ENCODE measurements around the gene NDUFAF2. TPM values are rescaled to one million over a fixed set of nuclear protein-coding genes. Genes with fewer than 3 reads are reported as not detected.

NDUFAF2 gene
- total and polyA plus RNA-seq, 2 experiments from 2014 or later: 31.6 to 155 TPM

DNA sequence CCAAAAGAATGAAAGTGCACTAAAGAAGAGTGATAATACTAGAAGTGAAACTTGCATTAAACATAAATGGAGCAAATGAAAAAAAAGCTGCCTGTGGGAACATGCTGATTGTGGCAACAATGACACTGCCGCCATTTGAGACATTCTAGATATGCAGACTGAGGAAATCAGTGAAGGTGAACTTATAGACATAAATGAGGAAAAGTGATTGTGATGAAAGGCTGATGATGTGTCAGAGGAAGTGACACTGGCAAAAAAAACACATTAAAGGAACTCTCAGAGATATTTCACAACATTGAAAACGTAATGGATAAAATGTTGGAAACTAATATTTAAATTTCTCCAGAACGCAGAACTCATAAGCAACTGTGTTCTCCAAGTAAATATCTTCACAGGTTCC lies 1.4 kb upstream of the NDUFAF2 start (continued):
- TF ChIP-seq ZNF114 (CRISPR knock-in tag; IDR thresholded peaks at IDR 0.05): no peak
- no peak for TF ChIP-seq EZH2phosphoT487 (IDR thresholded peaks at IDR 0.05; ENCODE audit: unreplicated experiment)
- TF ChIP-seq ZNF331 (CRISPR knock-in tag; IDR thresholded peaks at IDR 0.05; ENCODE audit: low read depth): no peak
- TF ChIP-seq, protein P1, sequence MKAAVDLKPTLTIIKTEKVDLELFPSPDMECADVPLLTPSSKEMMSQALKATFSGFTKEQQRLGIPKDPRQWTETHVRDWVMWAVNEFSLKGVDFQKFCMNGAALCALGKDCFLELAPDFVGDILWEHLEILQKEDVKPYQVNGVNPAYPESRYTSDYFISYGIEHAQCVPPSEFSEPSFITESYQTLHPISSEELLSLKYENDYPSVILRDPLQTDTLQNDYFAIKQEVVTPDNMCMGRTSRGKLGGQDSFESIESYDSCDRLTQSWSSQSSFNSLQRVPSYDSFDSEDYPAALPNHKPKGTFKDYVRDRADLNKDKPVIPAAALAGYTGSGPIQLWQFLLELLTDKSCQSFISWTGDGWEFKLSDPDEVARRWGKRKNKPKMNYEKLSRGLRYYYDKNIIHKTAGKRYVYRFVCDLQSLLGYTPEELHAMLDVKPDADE (IDR thresholded peaks at IDR 0.05): no peak
- no peak for TF ChIP-seq STAT1 (IDR thresholded peaks at IDR 0.05; ENCODE audit: unreplicated experiment)
- TF ChIP-seq CREB1 (CRISPR knock-in tag; IDR thresholded peaks at IDR 0.05; ENCODE audit: low read depth): no peak
- TF ChIP-seq POLR2AphosphoS5 (IDR thresholded peaks at IDR 0.05; ENCODE audit: low read depth): no peak
- TF ChIP-seq JUNB (IDR thresholded peaks at IDR 0.05; ENCODE audit: unreplicated experiment): no peak
- TF ChIP-seq EZH2 (IDR thresholded peaks at IDR 0.05; ENCODE audit: low read depth, unreplicated experiment): no peak

GRCh38 chr5:60945813-60946187 lies 795 bp downstream of the NDUFAF2 start:
- ATAC-seq: peak; percentile 57
- peak overlapping the region; percentile 93 for H2AFZ ChIP-seq
- peaks cover 9% of the 10 kb centered on the region; the same call in 2 of the 3 replicates for H3K36me3 Mint-ChIP-seq (ENCODE audit: low read depth)
- peaks cover 85% of the 10 kb centered on the region for H3K79me2 ChIP-seq (replicated peaks; ENCODE audit: insufficient read depth)
- no peaks in the 10 kb centered on the region for H3K36me3 ChIP-seq (ENCODE audit: insufficient read depth)
- H3K27me3 Mint-ChIP-seq (ENCODE audit: insufficient read depth, low read depth, poor library complexity): peaks cover 5% of the 10 kb centered on the region
- H3K27ac ChIP-seq (ENCODE audit: low read depth): no peak overlapping the region
- H3K27me3 ChIP-seq (ENCODE audit: insufficient read depth): peaks cover 10% of the 10 kb centered on the region; the same call in 1 of the 2 replicates
- peaks cover 2% of the 10 kb centered on the region; the same call in 1 of the 3 replicates for H3K4me1 Mint-ChIP-seq
- peak overlapping the region; percentile 93 for H3K4me3 ChIP-seq
- H3K4me3 Mint-ChIP-seq: no peak overlapping the region
- peaks cover 9% of the 10 kb centered on the region for H4K20me1 ChIP-seq (replicated peaks; ENCODE audit: insufficient read depth)
- H3K9me2 ChIP-seq (ENCODE audit: insufficient read depth): no peaks in the 10 kb centered on the region
- peak overlapping the region; percentile 89 for H3K4me2 ChIP-seq
- H3K27ac Mint-ChIP-seq: no peak overlapping the region
- peaks cover 4% of the 10 kb centered on the region for H3K4me1 ChIP-seq (ENCODE audit: insufficient read depth)
- H3K9me3 Mint-ChIP-seq: no peaks in the 10 kb centered on the region
- H3F3A ChIP-seq (replicated peaks; ENCODE audit: low read depth): no peaks in the 10 kb centered on the region
- peak; percentile 55 for DNase-seq (ENCODE audit: low spot score)
- TF ChIP-seq EZH2phosphoT487 (IDR thresholded peaks at IDR 0.05; ENCODE audit: unreplicated experiment) (no peak), CREB1 (CRISPR knock-in tag; IDR thresholded peaks at IDR 0.05; ENCODE audit: low read depth) (no peak), ZNF462 (CRISPR knock-in tag; IDR thresholded peaks at IDR 0.05) (no peak), EZH2 (IDR thresholded peaks at IDR 0.05; ENCODE audit: low read depth, unreplicated experiment) (no peak)
- TF ChIP-seq, protein P2, sequence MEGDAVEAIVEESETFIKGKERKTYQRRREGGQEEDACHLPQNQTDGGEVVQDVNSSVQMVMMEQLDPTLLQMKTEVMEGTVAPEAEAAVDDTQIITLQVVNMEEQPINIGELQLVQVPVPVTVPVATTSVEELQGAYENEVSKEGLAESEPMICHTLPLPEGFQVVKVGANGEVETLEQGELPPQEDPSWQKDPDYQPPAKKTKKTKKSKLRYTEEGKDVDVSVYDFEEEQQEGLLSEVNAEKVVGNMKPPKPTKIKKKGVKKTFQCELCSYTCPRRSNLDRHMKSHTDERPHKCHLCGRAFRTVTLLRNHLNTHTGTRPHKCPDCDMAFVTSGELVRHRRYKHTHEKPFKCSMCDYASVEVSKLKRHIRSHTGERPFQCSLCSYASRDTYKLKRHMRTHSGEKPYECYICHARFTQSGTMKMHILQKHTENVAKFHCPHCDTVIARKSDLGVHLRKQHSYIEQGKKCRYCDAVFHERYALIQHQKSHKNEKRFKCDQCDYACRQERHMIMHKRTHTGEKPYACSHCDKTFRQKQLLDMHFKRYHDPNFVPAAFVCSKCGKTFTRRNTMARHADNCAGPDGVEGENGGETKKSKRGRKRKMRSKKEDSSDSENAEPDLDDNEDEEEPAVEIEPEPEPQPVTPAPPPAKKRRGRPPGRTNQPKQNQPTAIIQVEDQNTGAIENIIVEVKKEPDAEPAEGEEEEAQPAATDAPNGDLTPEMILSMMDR (conservative IDR thresholded peaks at IDR 0.05; ENCODE audit: low read depth in 2 of 2): no peak
- TF ChIP-seq, protein P3, sequence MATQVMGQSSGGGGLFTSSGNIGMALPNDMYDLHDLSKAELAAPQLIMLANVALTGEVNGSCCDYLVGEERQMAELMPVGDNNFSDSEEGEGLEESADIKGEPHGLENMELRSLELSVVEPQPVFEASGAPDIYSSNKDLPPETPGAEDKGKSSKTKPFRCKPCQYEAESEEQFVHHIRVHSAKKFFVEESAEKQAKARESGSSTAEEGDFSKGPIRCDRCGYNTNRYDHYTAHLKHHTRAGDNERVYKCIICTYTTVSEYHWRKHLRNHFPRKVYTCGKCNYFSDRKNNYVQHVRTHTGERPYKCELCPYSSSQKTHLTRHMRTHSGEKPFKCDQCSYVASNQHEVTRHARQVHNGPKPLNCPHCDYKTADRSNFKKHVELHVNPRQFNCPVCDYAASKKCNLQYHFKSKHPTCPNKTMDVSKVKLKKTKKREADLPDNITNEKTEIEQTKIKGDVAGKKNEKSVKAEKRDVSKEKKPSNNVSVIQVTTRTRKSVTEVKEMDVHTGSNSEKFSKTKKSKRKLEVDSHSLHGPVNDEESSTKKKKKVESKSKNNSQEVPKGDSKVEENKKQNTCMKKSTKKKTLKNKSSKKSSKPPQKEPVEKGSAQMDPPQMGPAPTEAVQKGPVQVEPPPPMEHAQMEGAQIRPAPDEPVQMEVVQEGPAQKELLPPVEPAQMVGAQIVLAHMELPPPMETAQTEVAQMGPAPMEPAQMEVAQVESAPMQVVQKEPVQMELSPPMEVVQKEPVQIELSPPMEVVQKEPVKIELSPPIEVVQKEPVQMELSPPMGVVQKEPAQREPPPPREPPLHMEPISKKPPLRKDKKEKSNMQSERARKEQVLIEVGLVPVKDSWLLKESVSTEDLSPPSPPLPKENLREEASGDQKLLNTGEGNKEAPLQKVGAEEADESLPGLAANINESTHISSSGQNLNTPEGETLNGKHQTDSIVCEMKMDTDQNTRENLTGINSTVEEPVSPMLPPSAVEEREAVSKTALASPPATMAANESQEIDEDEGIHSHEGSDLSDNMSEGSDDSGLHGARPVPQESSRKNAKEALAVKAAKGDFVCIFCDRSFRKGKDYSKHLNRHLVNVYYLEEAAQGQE (IDR thresholded peaks at IDR 0.05; ENCODE audit: unreplicated experiment): no peak

Measured in GM23338 (cell line).